SK-N-SH (cell line): ENCODE results near the gene FAM3C. TPM values are rescaled to one million over a fixed set of nuclear protein-coding genes. Genes with fewer than 3 reads are reported as not detected.

Experiments
- CTCF ChIA-PET: fragments of 300-600, 350-600 bp; formaldehyde crosslinking; extraction: SDS; loops from one replicate; lab custom pipeline; 2021; lab: Yijun Ruan, JAX
- POLR2A ChIA-PET: fragments of 350-600 bp; sonication (Branson Sonifier 250); formaldehyde crosslinking; extraction: SDS; loops from one replicate; lab custom pipeline; 2020; ENCODE audit warnings: antibody characterized with exemption, inconsistent platforms; lab: Yijun Ruan, JAX
- DNase-seq: peaks from one replicate; pipeline ENCODE4 v3.0.0; 2012
- H2AFZ ChIP-seq: fragments of 200-600 bp; sonication (generic); 2 replicates; pipeline ENCODE4 v1.8.1; 2016; ENCODE audit warnings: antibody characterized with exemption, mild to moderate bottlenecking, low read depth
- H3F3A ChIP-seq: fragments of 200-600 bp; sonication (generic); replicated peaks from 2 replicates; pipeline ENCODE3; 2016; ENCODE audit warnings: antibody characterized with exemption, mild to moderate bottlenecking; ENCODE audit not compliant: insufficient read depth
- H3K27ac ChIP-seq, 2 experiments: fragments of 200-500 bp in 1 of 2; fragments of 200-600 bp in 1 of 2; sonication (Bioruptor generic) in 1 of 2; sonication (generic), shearing (Covaris generic) in 1 of 2; 2 replicates each; pipeline versions ENCODE4 v1.5.1 to v1.6.1; 2014 to 2016; ENCODE audit warnings: low read depth in 2 of 2, inconsistent platforms in 1 of 2, low read length in 1 of 2, mild to moderate bottlenecking in 1 of 2, mixed read lengths in 1 of 2
- H3K27me3 ChIP-seq: fragments of 200-600 bp; sonication (generic), shearing (Covaris generic); 2 replicates; pipeline ENCODE4 v1.6.1; 2016; ENCODE audit warnings: mixed run types; ENCODE audit not compliant: insufficient read depth
- H3K36me3 ChIP-seq, 2 experiments: fragments of 200-500 bp in 1 of 2; fragments of 200-600 bp in 1 of 2; sonication (Bioruptor generic) in 1 of 2; sonication (generic) in 1 of 2; replicated peaks in 1 of 2; 2 replicates each; pipeline versions ENCODE3 to v1.5.1; 2014 to 2016; ENCODE audit warnings: low read length in 1 of 2, mild to moderate bottlenecking in 1 of 2; ENCODE audit not compliant: insufficient read depth in 2 of 2, control insufficient read depth in 1 of 2
- H3K4me1 ChIP-seq, 2 experiments: fragments of 200-500 bp in 1 of 2; fragments of 200-600 bp in 1 of 2; sonication (Bioruptor generic) in 1 of 2; sonication (generic), shearing (Covaris generic) in 1 of 2; 2 replicates each; pipeline versions ENCODE4 v1.5.1 to v1.6.1; 2014 to 2016; ENCODE audit warnings: low read depth in 1 of 2, low read length in 1 of 2, mixed run types in 1 of 2; ENCODE audit not compliant: insufficient read depth in 2 of 2, control insufficient read depth in 1 of 2
- H3K4me2 ChIP-seq: fragments of 200-600 bp; sonication (generic), shearing (Covaris generic); 2 replicates; pipeline ENCODE4 v1.6.1; 2017; ENCODE audit warnings: mixed run types
- H3K4me3 ChIP-seq, 2 experiments: fragments of 200-500 bp in 1 of 2; fragments of 200-600 bp in 1 of 2; sonication (Bioruptor generic) in 1 of 2; sonication (generic), shearing (Covaris generic) in 1 of 2; 2 replicates each; pipeline versions ENCODE4 v1.5.1 to v1.8.1; 2014 to 2016; ENCODE audit warnings: low read depth in 2 of 2, inconsistent platforms in 1 of 2, low read length in 1 of 2, mild to moderate bottlenecking in 1 of 2, mixed read lengths in 1 of 2, moderate library complexity in 1 of 2
- H3K79me2 ChIP-seq: fragments of 200-600 bp; sonication (generic); 2 replicates; pipeline ENCODE4 v1.8.1; 2017; ENCODE audit warnings: mild to moderate bottlenecking; ENCODE audit not compliant: insufficient read depth
- H3K9ac ChIP-seq: fragments of 200-600 bp; sonication (generic); 2 replicates; pipeline ENCODE4 v1.6.1; 2017; ENCODE audit warnings: mixed run types
- H3K9me2 ChIP-seq: fragments of 200-600 bp; sonication (generic); 2 replicates; pipeline ENCODE4 v1.6.1; 2017; ENCODE audit warnings: mixed run types
- H3K9me3 ChIP-seq: fragments of 200-600 bp; sonication (generic); 2 replicates; pipeline ENCODE4 v1.6.1; 2017; ENCODE audit warnings: mixed run types, mild to moderate bottlenecking, moderate library complexity
- H4K20me1 ChIP-seq: fragments of 200-600 bp; sonication (generic); 2 replicates; pipeline ENCODE4 v1.6.1; 2017; ENCODE audit warnings: mild to moderate bottlenecking, mixed run types; ENCODE audit not compliant: insufficient read depth
- CHD2 ChIP-seq: fragments of 150-350 bp; IDR thresholded peaks from 2 replicates; pipeline ENCODE4 v1.6.1; 2018; ENCODE audit warnings: low read length; ENCODE audit not compliant: partially characterized antibody
- EP300 ChIP-seq, 2 experiments: IDR thresholded peaks; 2 replicates each; pipeline versions ENCODE4 v1.4.0 to v1.6.1; 2012; ENCODE audit warnings: borderline replicate concordance in 1 of 2, low read depth in 1 of 2, low read length in 1 of 2
- FOSL2 ChIP-seq: IDR thresholded peaks from 2 replicates; pipeline ENCODE4 v1.4.0; 2012; ENCODE audit warnings: low read depth, mild to moderate bottlenecking, moderate library complexity, borderline replicate concordance
- FOXJ3 ChIP-seq: sonication (generic); formaldehyde crosslinking; IDR thresholded peaks from 2 replicates; pipeline ENCODE4 v1.5.1; 2020; ENCODE audit warnings: mild to moderate bottlenecking, missing genetic modification reagents
- GATA2 ChIP-seq: sonication (generic); formaldehyde crosslinking; IDR thresholded peaks from 2 replicates; pipeline ENCODE4 v1.5.0; 2020; ENCODE audit warnings: mild to moderate bottlenecking, missing genetic modification reagents
- JUND ChIP-seq: IDR thresholded peaks from 2 replicates; pipeline ENCODE4 v1.4.0; 2012
- MAX ChIP-seq: IDR thresholded peaks from 2 replicates; pipeline ENCODE4 v1.4.0; 2012; ENCODE audit warnings: low read depth
- POLR2AphosphoS5 ChIP-seq: IDR thresholded peaks from 2 replicates; pipeline ENCODE4 v1.6.1; 2012; ENCODE audit warnings: low read depth, low read length
- RAD21 ChIP-seq: IDR thresholded peaks from 2 replicates; pipeline ENCODE4 v1.6.1; 2012; ENCODE audit warnings: mild to moderate bottlenecking, low read length
- RCOR1 ChIP-seq: fragments of 150-350 bp; IDR thresholded peaks from 2 replicates; pipeline ENCODE4 v1.6.1; 2017; ENCODE audit warnings: antibody characterized with exemption, low read length
- RXRA ChIP-seq: IDR thresholded peaks from 2 replicates; pipeline ENCODE4 v1.4.0; 2012; ENCODE audit warnings: low read depth, mild to moderate bottlenecking, borderline replicate concordance
- SIN3A ChIP-seq: IDR thresholded peaks from 2 replicates; pipeline ENCODE4 v1.6.1; 2012; ENCODE audit warnings: low read depth, mild to moderate bottlenecking, low read length, moderate library complexity, borderline replicate concordance
- SMC3 ChIP-seq: IDR thresholded peaks from 2 replicates; pipeline ENCODE4 v1.6.1; 2012; ENCODE audit warnings: low read depth, low read length, improper control_type of control experiment
- TCF12 ChIP-seq: IDR thresholded peaks from 2 replicates; pipeline ENCODE4 v1.4.0; 2012
- TEAD4 ChIP-seq: IDR thresholded peaks from 2 replicates; pipeline ENCODE4 v1.4.0; 2012; ENCODE audit warnings: mild to moderate bottlenecking, borderline replicate concordance; ENCODE audit not compliant: insufficient read depth
- YY1 ChIP-seq: IDR thresholded peaks from 2 replicates; pipeline ENCODE4 v1.4.0; 2012; ENCODE audit warnings: low read depth, mild to moderate bottlenecking
- WGBS: methylation state at CpG from one replicate; pipeline ENCODE4 v1.1.6; 2017; ENCODE audit warnings: low lambda C conversion rate; 5-methylcytosine and 5-hydroxymethylcytosine counted together
- polyA plus RNA-seq, 3 experiments: library from polyadenylated mRNA; depleted of rRNA; stranded (reverse); fragments of >200 nt; gene quantifications; 2 replicates each; pipeline ENCODE4 v1.2.3, GENCODE V29; 2012
- TF ChIP-seq, protein P1 (sequence below): fragments of 150-350 bp; IDR thresholded peaks from 2 replicates; pipeline ENCODE4 v1.6.1; 2017; ENCODE audit warnings: antibody characterized with exemption, low read length, low read depth, borderline replicate concordance
- TF ChIP-seq, protein P2 (sequence below): IDR thresholded peaks from 2 replicates; pipeline ENCODE4 v1.4.0; 2012; ENCODE audit warnings: low read depth, borderline replicate concordance
- TF ChIP-seq, protein P3 (sequence below): IDR thresholded peaks from 2 replicates; pipeline ENCODE4 v1.6.1; 2012; ENCODE audit warnings: mild to moderate bottlenecking, low read depth, low read length, moderate library complexity

FAM3C gene
- polyA plus RNA-seq, 1 of the 3 experiments (the other 2 are of a cell fraction), result 80.0 TPM

- ChIA-PET CTCF (interaction anchor here (0.8 to 6.2 kb wide), 2 partner anchors 10 to 141 kb away, joined by 6 to 50 read pairs; partner anchors contain the start of gene FAM3C), POLR2A (interaction anchor here (0.6 to 1.3 kb wide), 2 partner anchors 10 to 456 kb away, joined by 4 read pairs; partner anchors contain the start of genes FAM3C and ING3)
- H2AFZ ChIP-seq, result no peak overlapping the region
- H3K27me3 ChIP-seq, result no peaks in the 10 kb centered on the region
- no peaks in the 10 kb centered on the region for H3F3A ChIP-seq
- no peak for TF ChIP-seq FOXJ3
- TF ChIP-seq, protein P1, sequence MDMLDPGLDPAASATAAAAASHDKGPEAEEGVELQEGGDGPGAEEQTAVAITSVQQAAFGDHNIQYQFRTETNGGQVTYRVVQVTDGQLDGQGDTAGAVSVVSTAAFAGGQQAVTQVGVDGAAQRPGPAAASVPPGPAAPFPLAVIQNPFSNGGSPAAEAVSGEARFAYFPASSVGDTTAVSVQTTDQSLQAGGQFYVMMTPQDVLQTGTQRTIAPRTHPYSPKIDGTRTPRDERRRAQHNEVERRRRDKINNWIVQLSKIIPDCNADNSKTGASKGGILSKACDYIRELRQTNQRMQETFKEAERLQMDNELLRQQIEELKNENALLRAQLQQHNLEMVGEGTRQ, result no peak
- no peak for TF ChIP-seq TEAD4
- TF ChIP-seq RCOR1, result no peak
- TF ChIP-seq GATA2 (CRISPR knock-in tag), result no peak
- no peak for TF ChIP-seq SIN3A
- no peak for TF ChIP-seq POLR2AphosphoS5
- TF ChIP-seq SMC3, result no peak
- TF ChIP-seq, protein P2, sequence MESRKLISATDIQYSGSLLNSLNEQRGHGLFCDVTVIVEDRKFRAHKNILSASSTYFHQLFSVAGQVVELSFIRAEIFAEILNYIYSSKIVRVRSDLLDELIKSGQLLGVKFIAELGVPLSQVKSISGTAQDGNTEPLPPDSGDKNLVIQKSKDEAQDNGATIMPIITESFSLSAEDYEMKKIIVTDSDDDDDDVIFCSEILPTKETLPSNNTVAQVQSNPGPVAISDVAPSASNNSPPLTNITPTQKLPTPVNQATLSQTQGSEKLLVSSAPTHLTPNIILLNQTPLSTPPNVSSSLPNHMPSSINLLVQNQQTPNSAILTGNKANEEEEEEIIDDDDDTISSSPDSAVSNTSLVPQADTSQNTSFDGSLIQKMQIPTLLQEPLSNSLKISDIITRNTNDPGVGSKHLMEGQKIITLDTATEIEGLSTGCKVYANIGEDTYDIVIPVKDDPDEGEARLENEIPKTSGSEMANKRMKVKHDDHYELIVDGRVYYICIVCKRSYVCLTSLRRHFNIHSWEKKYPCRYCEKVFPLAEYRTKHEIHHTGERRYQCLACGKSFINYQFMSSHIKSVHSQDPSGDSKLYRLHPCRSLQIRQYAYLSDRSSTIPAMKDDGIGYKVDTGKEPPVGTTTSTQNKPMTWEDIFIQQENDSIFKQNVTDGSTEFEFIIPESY, result no peak
- TF ChIP-seq CHD2, result no peak
- TF ChIP-seq YY1, result no peak
- no peak for TF ChIP-seq TCF12
- no peak overlapping the region for H3K9ac ChIP-seq
- H3K9me2 ChIP-seq, result no peaks in the 10 kb centered on the region
- H3K4me1 ChIP-seq, result 0 out of 4 replicates have a peak, but pooled peaks cover 0 to 6% of the 10 kb centered on the region in 2 experiments
- no peak overlapping the region for H3K27ac ChIP-seq
- H3K4me2 ChIP-seq, result no peak overlapping the region
- no peak overlapping the region for H3K4me3 ChIP-seq
- no peaks in the 10 kb centered on the region for H3K79me2 ChIP-seq
- no peak for DNase-seq
- no peaks in the 10 kb centered on the region for H3K36me3 ChIP-seq
- WGBS, result 94% methylated on average over 5 of the region's 5 CpGs
- H3K9me3 ChIP-seq, result no peaks in the 10 kb centered on the region
- H4K20me1 ChIP-seq, result no peaks in the 10 kb centered on the region
Measured at GRCh38 chr7:121406461-121406860, 10.4 kb upstream of the FAM3C start.

- TF ChIP-seq FOXJ3 (no peak), RAD21 (no peak), RXRA (no peak), FOSL2 (no peak), JUND (no peak), MAX (no peak), CHD2 (no peak), EP300 (IDR thresholded peaks at IDR 0.05; ENCODE audit: borderline replicate concordance in 1 of 2, low read depth in 1 of 2, low read length in 1 of 2) (no peak)
- TF ChIP-seq, protein P3, sequence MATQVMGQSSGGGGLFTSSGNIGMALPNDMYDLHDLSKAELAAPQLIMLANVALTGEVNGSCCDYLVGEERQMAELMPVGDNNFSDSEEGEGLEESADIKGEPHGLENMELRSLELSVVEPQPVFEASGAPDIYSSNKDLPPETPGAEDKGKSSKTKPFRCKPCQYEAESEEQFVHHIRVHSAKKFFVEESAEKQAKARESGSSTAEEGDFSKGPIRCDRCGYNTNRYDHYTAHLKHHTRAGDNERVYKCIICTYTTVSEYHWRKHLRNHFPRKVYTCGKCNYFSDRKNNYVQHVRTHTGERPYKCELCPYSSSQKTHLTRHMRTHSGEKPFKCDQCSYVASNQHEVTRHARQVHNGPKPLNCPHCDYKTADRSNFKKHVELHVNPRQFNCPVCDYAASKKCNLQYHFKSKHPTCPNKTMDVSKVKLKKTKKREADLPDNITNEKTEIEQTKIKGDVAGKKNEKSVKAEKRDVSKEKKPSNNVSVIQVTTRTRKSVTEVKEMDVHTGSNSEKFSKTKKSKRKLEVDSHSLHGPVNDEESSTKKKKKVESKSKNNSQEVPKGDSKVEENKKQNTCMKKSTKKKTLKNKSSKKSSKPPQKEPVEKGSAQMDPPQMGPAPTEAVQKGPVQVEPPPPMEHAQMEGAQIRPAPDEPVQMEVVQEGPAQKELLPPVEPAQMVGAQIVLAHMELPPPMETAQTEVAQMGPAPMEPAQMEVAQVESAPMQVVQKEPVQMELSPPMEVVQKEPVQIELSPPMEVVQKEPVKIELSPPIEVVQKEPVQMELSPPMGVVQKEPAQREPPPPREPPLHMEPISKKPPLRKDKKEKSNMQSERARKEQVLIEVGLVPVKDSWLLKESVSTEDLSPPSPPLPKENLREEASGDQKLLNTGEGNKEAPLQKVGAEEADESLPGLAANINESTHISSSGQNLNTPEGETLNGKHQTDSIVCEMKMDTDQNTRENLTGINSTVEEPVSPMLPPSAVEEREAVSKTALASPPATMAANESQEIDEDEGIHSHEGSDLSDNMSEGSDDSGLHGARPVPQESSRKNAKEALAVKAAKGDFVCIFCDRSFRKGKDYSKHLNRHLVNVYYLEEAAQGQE, result no peak
- TF ChIP-seq, all 33 proteins: peak for 0
- H3K79me2 ChIP-seq, result no peaks in the 10 kb centered on the region
- no peak overlapping the region for H3K27ac ChIP-seq
- H3K9ac ChIP-seq, result no peak overlapping the region
- 66% methylated on average over 2 of the region's 2 CpGs for WGBS
- no peak overlapping the region for H2AFZ ChIP-seq
- no peaks in the 10 kb centered on the region for H3F3A ChIP-seq
- no peak overlapping the region for H3K4me2 ChIP-seq
- H3K9me2 ChIP-seq, result no peaks in the 10 kb centered on the region
- no peaks in the 10 kb centered on the region for H3K36me3 ChIP-seq
- no peak for DNase-seq
- POLR2A ChIA-PET, result no interaction called here
- no peaks in the 10 kb centered on the region for H4K20me1 ChIP-seq
- 0 out of 4 replicates have a peak, but pooled peaks cover 0 to 7% of the 10 kb centered on the region in 2 experiments for H3K4me1 ChIP-seq
- no peaks in the 10 kb centered on the region for H3K27me3 ChIP-seq
- H3K9me3 ChIP-seq, result no peaks in the 10 kb centered on the region
- no peak overlapping the region for H3K4me3 ChIP-seq
- CTCF ChIA-PET, result interaction anchor here (1.5 to 6.2 kb wide), 2 partner anchors 8 to 143 kb away, joined by 3 to 50 read pairs; partner anchors contain the start of gene FAM3C
Measured at GRCh38 chr7:121404348-121404747, 8.2 kb upstream of the FAM3C start.
